Osteoblast (primary cell): ENCODE results near the gene PHF2. TPM values are rescaled to one million over a fixed set of nuclear protein-coding genes. Genes with fewer than 3 reads are reported as not detected.

Experiments used
- DNase-seq: peaks from one replicate; pipeline ENCODE4 v3.0.0; 2011; ENCODE audit warnings: low spot score, mixed read lengths; ENCODE audit not compliant: insufficient read length; ENCODE audit errors: missing footprints
- H2AFZ ChIP-seq: 2 replicates; pipeline ENCODE4 v1.6.0; 2011; ENCODE audit warnings: mild to moderate bottlenecking, low read length
- H3K27ac ChIP-seq: 2 replicates; pipeline ENCODE4 v1.5.1; 2011; ENCODE audit warnings: mild to moderate bottlenecking, low read depth, low read length, moderate library complexity
- H3K27me3 ChIP-seq: 2 replicates; pipeline ENCODE4 v1.6.0; 2012; ENCODE audit warnings: mild to moderate bottlenecking, control low read depth, inconsistent platforms, low read length, moderate library complexity; ENCODE audit not compliant: insufficient read depth
- H3K36me3 ChIP-seq: 2 replicates; pipeline ENCODE4 v1.5.1; 2011; ENCODE audit warnings: mild to moderate bottlenecking, low read length, control low read depth, moderate library complexity; ENCODE audit not compliant: insufficient read depth
- H3K4me1 ChIP-seq: 2 replicates; pipeline ENCODE4 v1.5.1; 2011; ENCODE audit warnings: mild to moderate bottlenecking, low read length, control low read depth, moderate library complexity; ENCODE audit not compliant: insufficient read depth
- H3K4me2 ChIP-seq: 2 replicates; pipeline ENCODE4 v1.6.0; 2011; ENCODE audit warnings: mild to moderate bottlenecking, low read length; ENCODE audit not compliant: insufficient read depth
- H3K4me3 ChIP-seq: fragments of 200-600 bp; sonication (generic); 3 replicates; pipeline ENCODE4 v1.5.1; 2012; ENCODE audit warnings: mild to moderate bottlenecking, low read length, inconsistent platforms; ENCODE audit not compliant: insufficient read depth
- H3K79me2 ChIP-seq: 2 replicates; pipeline ENCODE4 v1.6.0; 2012; ENCODE audit warnings: mild to moderate bottlenecking, low read length, control low read depth, inconsistent platforms; ENCODE audit not compliant: insufficient read depth
- H3K9me3 ChIP-seq: 2 replicates; pipeline ENCODE4 v1.5.1; 2011; ENCODE audit warnings: low read depth, low read length, control low read depth
- H4K20me1 ChIP-seq: 2 replicates; pipeline ENCODE4 v1.6.0; 2012; ENCODE audit warnings: mild to moderate bottlenecking, low read length, control low read depth; ENCODE audit not compliant: insufficient read depth
- CTCF ChIP-seq: IDR thresholded peaks from 2 replicates; pipeline ENCODE4 v1.5.1; 2011; ENCODE audit warnings: mild to moderate bottlenecking, low read depth, low read length, moderate library complexity; ENCODE audit errors: extremely low read depth
- total RNA-seq: library from RNA; depleted of rRNA; stranded (reverse); fragments of >200 nt; gene quantifications from 2 replicates; pipeline ENCODE4 v1.2.3, GENCODE V29; 2012

PHF2 gene
- total RNA-seq, 1 donor, result 14.8 TPM

- no peak overlapping the region for H3K4me2 ChIP-seq
- DNase-seq, result no peak
- TF ChIP-seq CTCF, result no peak
Measured at GRCh38 chr9:93660352-93661046, 84.1 kb downstream of the PHF2 start.

GRCh38 chr9:93661591-93661990, 85.2 kb downstream of the PHF2 start:
- no peak for TF ChIP-seq CTCF
- H3K36me3 ChIP-seq, result peaks cover 17% of the 10 kb centered on the region
- H3K79me2 ChIP-seq, result no peaks in the 10 kb centered on the region

More at GRCh38 chr9:93660352-93661046, 84.1 kb downstream of the PHF2 start:
- peaks cover 17% of the 10 kb centered on the region for H3K36me3 ChIP-seq
- no peaks in the 10 kb centered on the region for H4K20me1 ChIP-seq
- no peaks in the 10 kb centered on the region for H3K4me1 ChIP-seq
- H3K27me3 ChIP-seq, result no peaks in the 10 kb centered on the region
- H3K27ac ChIP-seq, result no peak overlapping the region
- H2AFZ ChIP-seq, result no peak overlapping the region
- no peaks in the 10 kb centered on the region for H3K9me3 ChIP-seq
- no peak overlapping the region for H3K4me3 ChIP-seq
- H3K79me2 ChIP-seq, result no peaks in the 10 kb centered on the region

GRCh38 chr9:93662016-93662638, 85.7 kb downstream of the PHF2 start:
- TF ChIP-seq CTCF, result no peak
- H3K27ac ChIP-seq, result no peak overlapping the region

More at GRCh38 chr9:93661591-93661990, 85.2 kb downstream of the PHF2 start:
- Histone ChIP-seq H3K4me2 (no peak overlapping the region), H2AFZ (no peak overlapping the region), H4K20me1 (no peaks in the 10 kb centered on the region), H3K4me1 (no peaks in the 10 kb centered on the region), H3K9me3 (no peaks in the 10 kb centered on the region), H3K27me3 (no peaks in the 10 kb centered on the region), H3K4me3 (no peak overlapping the region), H3K27ac (no peak overlapping the region)
- no peak for DNase-seq

GRCh38 chr9:93662952-93663572, 86.7 kb downstream of the PHF2 start:
- Histone ChIP-seq H3K4me2 (no peak overlapping the region), H3K4me1 (no peaks in the 10 kb centered on the region), H3K27ac (no peak overlapping the region), H4K20me1 (no peaks in the 10 kb centered on the region), H2AFZ (no peak overlapping the region), H3K9me3 (no peaks in the 10 kb centered on the region), H3K27me3 (no peaks in the 10 kb centered on the region), H3K4me3 (no peak overlapping the region), H3K36me3 (peaks cover 17% of the 10 kb centered on the region), H3K79me2 (no peaks in the 10 kb centered on the region)
- peak; percentile 57 for DNase-seq
- no peak for TF ChIP-seq CTCF

More at GRCh38 chr9:93662016-93662638, 85.7 kb downstream of the PHF2 start:
- H3K4me1 ChIP-seq, result no peaks in the 10 kb centered on the region
- peaks cover 17% of the 10 kb centered on the region for H3K36me3 ChIP-seq
- H2AFZ ChIP-seq, result no peak overlapping the region
- H4K20me1 ChIP-seq, result no peaks in the 10 kb centered on the region
- DNase-seq, result peak; percentile 18
- H3K4me3 ChIP-seq, result no peak overlapping the region
- no peaks in the 10 kb centered on the region for H3K9me3 ChIP-seq
- no peaks in the 10 kb centered on the region for H3K27me3 ChIP-seq
- H3K4me2 ChIP-seq, result no peak overlapping the region
- H3K79me2 ChIP-seq, result no peaks in the 10 kb centered on the region
